Transverse colon (tissue), 4 donors: Measurements from ENCODE around the gene PSMB4. TPM values are rescaled to one million over a fixed set of nuclear protein-coding genes. Genes with fewer than 3 reads are reported as not detected.
"Not testable (repeated sequence)": the region's sequence is repeated elsewhere in the genome, so short reads cannot be mapped to it uniquely, and the experiment has no call there.

Source experiments
- DNase-seq: peaks from one replicate; pipeline ENCODE4 v3.0.0-alpha.2; 2019
- H3K27ac ChIP-seq, 4 donors: fragments of 200-600 bp; sonication (generic); 2 replicates each; pipeline ENCODE4 v1.5.1; 2016 to 2018; ENCODE audit warnings: inconsistent platforms in 4 of 4
- H3K27me3 ChIP-seq: fragments of 200-600 bp; sonication (generic); 2 replicates; pipeline ENCODE4 v1.5.1; 2017; ENCODE audit warnings: inconsistent platforms
- H3K36me3 ChIP-seq, 4 donors: fragments of 200-600 bp; sonication (generic); 2 replicates each; pipeline ENCODE4 v1.5.1; 2017 to 2019; ENCODE audit warnings: inconsistent platforms in 4 of 4
- H3K4me1 ChIP-seq, 4 donors: fragments of 200-600 bp; sonication (generic); 2 replicates each; pipeline ENCODE4 v1.5.1; 2017 to 2020; ENCODE audit warnings: inconsistent platforms in 4 of 4
- H3K4me3 ChIP-seq, 4 donors: fragments of 200-600 bp; sonication (generic); 1 replicate in 1 of 4; 2 replicates in 3 of 4; pipeline versions ENCODE4 v1.5.1 to v1.6.1; 2017 to 2019; ENCODE audit warnings: inconsistent platforms in 4 of 4
- H3K9me3 ChIP-seq, 2 donors: fragments of 200-600 bp; sonication (generic); 2 replicates each; pipeline ENCODE4 v1.5.1; 2017 to 2019; ENCODE audit warnings: inconsistent platforms in 2 of 2
- EP300 ChIP-seq: sonication (generic); formaldehyde crosslinking; IDR thresholded peaks from one replicate; pipeline ENCODE4 v1.6.1; 2017; ENCODE audit warnings: antibody characterized with exemption, low read depth
- POLR2A ChIP-seq: fragments of 450-650 bp; IDR thresholded peaks from one replicate; pipeline ENCODE4 v1.6.1; 2016; ENCODE audit warnings: antibody characterized with exemption, mild to moderate bottlenecking, moderate library complexity
- POLR2AphosphoS5 ChIP-seq, 3 donors: sonication (generic); formaldehyde crosslinking; IDR thresholded peaks; one replicate each; pipeline ENCODE4 v1.6.1; 2016; ENCODE audit warnings: antibody characterized with exemption in 3 of 3
- WGBS, 2 donors: methylation state at CpG; one replicate each; pipeline ENCODE4 v1.1.5; 2018; ENCODE audit warnings: low coverage in 1 of 2; 5-methylcytosine and 5-hydroxymethylcytosine counted together
- in situ Hi-C, 4 donors: fragments of 200-750 bp; cut with MboI; loops; one replicate each; pipeline versions ENCODE4 v1.15.0 to v1.15.1; 2017; ENCODE audit warnings: low sequenced_read_pairs in 3 of 4, low pct_ligation_motif_present in 1 of 4, low pct_unique_long_range_greater_than_20kb in 1 of 4
- intact Hi-C: fragments of 100-400 bp; cut with DNase I; formaldehyde crosslinking; loops from one replicate; pipeline ENCODE4 v1.15.1; 2023; ENCODE audit warnings: low total_unique reads
- total RNA-seq, 4 donors: library from RNA; depleted of rRNA; stranded (reverse); fragments of >200 nt; gene quantifications; one replicate each; pipeline ENCODE4 v1.1.0, GENCODE V29; 2016
- TF ChIP-seq, protein P1 (sequence below), 5 experiments: fragments of 200-600 bp in 3 of 5; fragments of 450-650 bp in 2 of 5; sonication (generic) in 3 of 5; IDR thresholded peaks; 1 replicate in 2 of 5; 2 replicates in 3 of 5; pipeline ENCODE4 v1.5.1; 2016 to 2017; ENCODE audit warnings: antibody characterized with exemption in 5 of 5, inconsistent platforms in 3 of 5, mild to moderate bottlenecking in 2 of 5, moderate library complexity in 1 of 5

The PSMB4 gene
- total RNA-seq, 4 donors from 2014 or later: 84.4 to 188 (median 140) TPM

- H3K27ac ChIP-seq: peak overlapping the region; percentile 66 to 81 (median 71)
- WGBS, 2 donors: 55 to 60% methylated on average over 3 of the region's 3 CpGs
These were observed 8.3 kb upstream of the PSMB4 start for GRCh38 chr1:151391079-151391563.

GRCh38 chr1:151393583-151393982 is 5.8 kb upstream of the PSMB4 start:
- in situ Hi-C loops: loop anchor here in 1 of 4 donors (10.0 kb wide), 1 partner anchor 89 kb away; no protein-coding TSS in a partner anchor
- intact Hi-C loops: no loop called here

More at GRCh38 chr1:151391079-151391563, 8.3 kb upstream of the PSMB4 start:
- Histone ChIP-seq H3K9me3 (no peaks in the 10 kb centered on the region), H3K27me3 (no peaks in the 10 kb centered on the region), H3K4me1 (peaks cover 0 to 17% (median 0%) of the 10 kb centered on the region in 4 donors), H3K36me3 (no peaks in the 10 kb centered on the region), H3K4me3 (no peak overlapping the region)
- TF ChIP-seq POLR2AphosphoS5 (IDR thresholded peaks at IDR 0.05) (peak in 1 of 3 donors; percentile 50), POLR2A (no peak), EP300 (peak; percentile 52)
- TF ChIP-seq, protein P1, sequence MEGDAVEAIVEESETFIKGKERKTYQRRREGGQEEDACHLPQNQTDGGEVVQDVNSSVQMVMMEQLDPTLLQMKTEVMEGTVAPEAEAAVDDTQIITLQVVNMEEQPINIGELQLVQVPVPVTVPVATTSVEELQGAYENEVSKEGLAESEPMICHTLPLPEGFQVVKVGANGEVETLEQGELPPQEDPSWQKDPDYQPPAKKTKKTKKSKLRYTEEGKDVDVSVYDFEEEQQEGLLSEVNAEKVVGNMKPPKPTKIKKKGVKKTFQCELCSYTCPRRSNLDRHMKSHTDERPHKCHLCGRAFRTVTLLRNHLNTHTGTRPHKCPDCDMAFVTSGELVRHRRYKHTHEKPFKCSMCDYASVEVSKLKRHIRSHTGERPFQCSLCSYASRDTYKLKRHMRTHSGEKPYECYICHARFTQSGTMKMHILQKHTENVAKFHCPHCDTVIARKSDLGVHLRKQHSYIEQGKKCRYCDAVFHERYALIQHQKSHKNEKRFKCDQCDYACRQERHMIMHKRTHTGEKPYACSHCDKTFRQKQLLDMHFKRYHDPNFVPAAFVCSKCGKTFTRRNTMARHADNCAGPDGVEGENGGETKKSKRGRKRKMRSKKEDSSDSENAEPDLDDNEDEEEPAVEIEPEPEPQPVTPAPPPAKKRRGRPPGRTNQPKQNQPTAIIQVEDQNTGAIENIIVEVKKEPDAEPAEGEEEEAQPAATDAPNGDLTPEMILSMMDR (IDR thresholded peaks at IDR 0.05): no peak
- intact Hi-C loops: no loop called here
- DNase-seq: peak; percentile 40
- in situ Hi-C loops: loop anchor here in 1 of 4 donors (10.0 kb wide), 1 partner anchor 86 kb away; no protein-coding TSS in a partner anchor

DNA sequence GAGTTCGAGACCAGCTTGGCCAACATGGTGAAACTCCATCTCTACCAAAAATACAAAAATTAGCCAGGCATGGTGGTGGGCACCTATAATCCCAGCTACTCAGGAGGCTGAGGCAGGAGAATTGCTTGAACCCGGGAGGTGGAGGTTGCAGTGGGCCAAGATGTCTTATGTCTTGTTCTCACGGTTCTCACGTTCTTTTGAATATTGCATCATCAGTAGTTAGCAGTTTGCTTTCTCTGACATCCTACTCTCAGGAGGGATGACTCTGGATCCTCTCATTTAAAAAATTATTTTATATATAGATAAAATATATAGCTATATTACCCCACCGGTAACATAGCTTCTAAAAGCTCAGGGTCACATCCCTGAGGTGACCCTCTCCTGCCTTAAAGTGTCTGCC is 3.1 kb upstream of the PSMB4 start:
- H3K9me3 ChIP-seq, H3K27ac ChIP-seq, DNase-seq, H3K27me3 ChIP-seq, H3K4me3 ChIP-seq, H3K36me3 ChIP-seq, intact Hi-C loops: not testable (repeated sequence)
- peaks cover 7 to 28% (median 8%) of the 10 kb centered on the region in 4 donors for H3K4me1 ChIP-seq
- 87 to 98% methylated on average over 4 to 5 of the region's 5 CpGs for WGBS, 2 donors
- in situ Hi-C loops: loop anchor here in 1 of 4 donors (10.0 kb wide), 1 partner anchor 91 kb away; no protein-coding TSS in a partner anchor

More at GRCh38 chr1:151393583-151393982, 5.8 kb upstream of the PSMB4 start:
- Histone ChIP-seq H3K4me1 (peaks cover 0 to 18% (median 0%) of the 10 kb centered on the region in 4 donors), H3K4me3 (no peak overlapping the region), H3K27ac (no peak overlapping the region), H3K9me3 (no peaks in the 10 kb centered on the region), H3K36me3 (no peaks in the 10 kb centered on the region), H3K27me3 (no peaks in the 10 kb centered on the region)
- no peak for DNase-seq
- no peak for TF ChIP-seq POLR2AphosphoS5 (IDR thresholded peaks at IDR 0.05)
- TF ChIP-seq, protein P1 (IDR thresholded peaks at IDR 0.05): no peak
- TF ChIP-seq EP300: no peak
- TF ChIP-seq POLR2A: no peak

DNA sequence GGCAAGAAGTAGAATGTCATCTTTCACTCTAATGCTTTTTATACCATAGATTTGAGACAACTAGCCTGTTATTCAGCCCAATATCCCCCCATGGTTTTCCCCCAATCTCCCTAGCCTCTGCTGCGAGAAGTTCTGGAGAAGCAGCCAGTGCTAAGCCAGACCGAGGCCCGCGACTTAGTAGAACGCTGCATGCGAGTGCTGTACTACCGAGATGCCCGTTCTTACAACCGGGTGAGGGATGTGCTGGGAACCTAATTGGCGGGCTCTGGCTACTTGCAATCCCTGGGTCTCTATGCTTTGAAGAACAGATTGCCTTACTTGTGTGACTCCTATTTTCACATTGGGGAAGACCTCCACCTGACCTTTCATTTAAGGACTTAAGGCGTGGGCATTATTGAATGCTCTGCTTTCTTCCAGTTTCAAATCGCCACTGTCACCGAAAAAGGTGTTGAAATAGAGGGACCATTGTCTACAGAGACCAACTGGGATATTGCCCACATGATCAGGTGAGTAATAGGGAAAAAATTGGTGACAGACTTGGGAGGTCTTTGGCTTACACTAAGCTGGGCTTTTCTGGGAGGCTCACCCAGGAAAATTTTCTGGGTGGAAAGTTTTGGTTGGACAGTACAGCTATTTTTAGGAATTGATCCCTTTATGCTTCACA is 1.9 kb downstream of the PSMB4 start:
- in situ Hi-C loops: no loop called here
- whole genome bisulfite sequencing, 2 donors: 93 to 100% methylated on average over 2 to 13 of the region's 13 CpGs
- H3K4me1 ChIP-seq: peaks cover 7 to 17% (median 8%) of the 10 kb centered on the region in 4 donors
- no peak for DNase-seq
- TF ChIP-seq, protein P1 (IDR thresholded peaks at IDR 0.05): no peak
- TF ChIP-seq EP300 (no peak), POLR2AphosphoS5 (IDR thresholded peaks at IDR 0.05) (no peak), POLR2A (no peak)
- H3K27me3 ChIP-seq: no peaks in the 10 kb centered on the region
- H3K9me3 ChIP-seq: no peaks in the 10 kb centered on the region
- H3K27ac ChIP-seq: peak overlapping the region in 1 of 4 donors; percentile 97
- intact Hi-C loops: no loop called here
- H3K36me3 ChIP-seq: peaks cover 0 to 30% (median 10%) of the 10 kb centered on the region in 4 donors
- no peak overlapping the region for H3K4me3 ChIP-seq
